ENCODE measurements around the gene AUTS2.

The AUTS2 gene

GRCh38 chr7:70712942-70713341, 1114.7 kb downstream of the AUTS2 start:
- no peak for DNase-seq (ENCODE audit: low spot score)
- TF ChIP-seq, protein P1, sequence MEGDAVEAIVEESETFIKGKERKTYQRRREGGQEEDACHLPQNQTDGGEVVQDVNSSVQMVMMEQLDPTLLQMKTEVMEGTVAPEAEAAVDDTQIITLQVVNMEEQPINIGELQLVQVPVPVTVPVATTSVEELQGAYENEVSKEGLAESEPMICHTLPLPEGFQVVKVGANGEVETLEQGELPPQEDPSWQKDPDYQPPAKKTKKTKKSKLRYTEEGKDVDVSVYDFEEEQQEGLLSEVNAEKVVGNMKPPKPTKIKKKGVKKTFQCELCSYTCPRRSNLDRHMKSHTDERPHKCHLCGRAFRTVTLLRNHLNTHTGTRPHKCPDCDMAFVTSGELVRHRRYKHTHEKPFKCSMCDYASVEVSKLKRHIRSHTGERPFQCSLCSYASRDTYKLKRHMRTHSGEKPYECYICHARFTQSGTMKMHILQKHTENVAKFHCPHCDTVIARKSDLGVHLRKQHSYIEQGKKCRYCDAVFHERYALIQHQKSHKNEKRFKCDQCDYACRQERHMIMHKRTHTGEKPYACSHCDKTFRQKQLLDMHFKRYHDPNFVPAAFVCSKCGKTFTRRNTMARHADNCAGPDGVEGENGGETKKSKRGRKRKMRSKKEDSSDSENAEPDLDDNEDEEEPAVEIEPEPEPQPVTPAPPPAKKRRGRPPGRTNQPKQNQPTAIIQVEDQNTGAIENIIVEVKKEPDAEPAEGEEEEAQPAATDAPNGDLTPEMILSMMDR (IDR thresholded peaks at IDR 0.05; ENCODE audit: extremely low read depth, missing control alignments) = no peak

DNA sequence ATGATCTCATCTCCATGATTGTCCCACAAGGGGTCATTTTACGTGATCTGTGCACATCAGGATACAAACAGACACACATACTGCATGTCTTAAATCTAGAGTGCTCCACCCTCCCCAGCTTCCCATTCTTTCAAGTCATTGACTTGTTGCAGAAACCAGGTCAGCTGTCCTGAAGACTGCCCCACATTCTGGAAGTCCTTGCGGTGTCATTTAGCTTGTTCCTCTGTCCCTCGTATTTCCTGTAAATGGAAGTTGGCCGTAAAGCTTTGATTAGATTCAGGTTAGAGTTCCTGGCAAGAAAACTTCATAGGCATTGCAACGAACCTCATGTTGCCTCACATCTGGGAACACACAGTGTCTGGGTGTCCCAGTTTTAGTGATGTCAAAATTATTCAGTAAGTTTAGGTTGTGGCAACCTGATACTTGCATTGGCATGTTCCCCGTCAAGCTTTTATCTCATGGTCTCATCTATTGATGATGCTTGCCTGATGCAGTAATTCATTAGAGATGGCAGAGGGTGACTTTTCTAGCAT, 1116.3 kb downstream of the AUTS2 start:
- no peak for DNase-seq (ENCODE audit: low spot score)
- TF ChIP-seq, protein P1 (IDR thresholded peaks at IDR 0.05; ENCODE audit: extremely low read depth, missing control alignments) = no peak

DNA sequence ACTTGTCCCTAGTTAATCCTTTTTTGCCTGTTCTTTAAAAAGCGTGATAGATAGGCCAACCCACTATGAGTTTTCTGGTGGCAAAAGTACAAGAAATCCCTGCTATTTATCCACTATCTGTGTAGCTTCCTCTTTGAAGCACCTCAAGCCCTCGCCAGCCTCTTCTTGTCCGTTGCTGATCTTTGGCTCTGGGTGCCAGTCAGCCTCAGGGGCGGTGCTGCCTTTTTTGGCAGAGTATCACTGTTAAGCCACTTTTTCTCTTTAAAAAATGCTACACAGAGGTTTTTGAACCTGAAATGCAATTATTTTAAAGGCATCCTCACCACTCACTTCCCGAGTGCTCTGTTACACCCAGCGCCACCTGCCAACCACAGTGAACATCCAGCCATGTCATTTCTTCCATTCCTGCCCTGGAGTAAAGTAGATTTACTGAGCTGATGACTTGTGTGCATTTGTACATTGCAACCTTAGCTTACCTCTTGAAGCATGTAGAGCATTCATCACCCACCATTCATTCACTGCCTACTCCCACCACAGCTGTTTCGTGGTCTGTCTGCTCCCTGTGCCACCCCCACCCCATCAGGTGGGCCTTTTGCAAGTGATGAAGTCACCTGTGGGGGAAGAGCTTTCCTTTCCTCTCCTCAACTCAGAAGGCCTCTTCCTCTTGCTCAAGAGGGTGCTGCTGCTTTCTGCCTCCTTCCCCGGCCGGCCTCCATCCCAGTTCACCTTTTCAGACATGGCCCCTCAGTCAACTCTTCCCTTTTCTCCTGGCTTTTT, 1119.5 kb downstream of the AUTS2 start:
- DNase-seq (ENCODE audit: low spot score) = no peak

DNA sequence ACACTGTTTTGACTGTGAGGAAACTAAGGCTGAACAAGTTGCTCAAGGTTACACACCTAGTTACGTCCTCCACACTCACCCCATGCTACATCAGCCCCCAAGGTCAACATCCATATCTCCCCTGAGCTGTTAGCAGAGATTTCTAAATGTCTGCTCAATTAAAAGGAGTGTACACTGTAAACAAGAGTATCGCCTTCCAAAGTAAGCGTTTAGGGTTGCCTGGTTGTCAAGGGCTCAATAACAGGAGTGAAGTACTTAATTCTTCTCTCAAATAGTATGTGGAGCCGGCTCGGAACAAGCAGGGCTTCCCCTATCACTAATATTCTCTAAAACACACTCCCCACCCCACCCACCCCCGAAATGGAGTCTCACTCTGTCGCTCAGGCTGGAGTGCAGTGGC, 1120.8 kb downstream of the AUTS2 start:
- no peak for DNase-seq (ENCODE audit: low spot score)

More for the DNA sequence above, 1119.5 kb downstream of the AUTS2 start:
- TF ChIP-seq, protein P1 (IDR thresholded peaks at IDR 0.05; ENCODE audit: extremely low read depth, missing control alignments) = no peak

GRCh38 chr7:70720191-70720873, 1122.1 kb downstream of the AUTS2 start:
- TF ChIP-seq, protein P1 (IDR thresholded peaks at IDR 0.05; ENCODE audit: extremely low read depth, missing control alignments) = no peak
- DNase-seq (ENCODE audit: low spot score) = no peak

More for the DNA sequence above, 1120.8 kb downstream of the AUTS2 start:
- TF ChIP-seq, protein P1 (IDR thresholded peaks at IDR 0.05; ENCODE audit: extremely low read depth, missing control alignments) = no peak

GRCh38 chr7:70721500-70721899, 1123.2 kb downstream of the AUTS2 start:
- TF ChIP-seq, protein P1 (IDR thresholded peaks at IDR 0.05; ENCODE audit: extremely low read depth, missing control alignments) = no peak

GRCh38 chr7:70723339-70723738, 1125.1 kb downstream of the AUTS2 start:
- no peak for DNase-seq (ENCODE audit: low spot score)
- TF ChIP-seq, protein P1 (IDR thresholded peaks at IDR 0.05; ENCODE audit: extremely low read depth, missing control alignments) = no peak

More at GRCh38 chr7:70721500-70721899, 1123.2 kb downstream of the AUTS2 start:
- DNase-seq (ENCODE audit: low spot score) = no peak
